Measurements from ENCODE around the gene MALRD1.

DNA sequence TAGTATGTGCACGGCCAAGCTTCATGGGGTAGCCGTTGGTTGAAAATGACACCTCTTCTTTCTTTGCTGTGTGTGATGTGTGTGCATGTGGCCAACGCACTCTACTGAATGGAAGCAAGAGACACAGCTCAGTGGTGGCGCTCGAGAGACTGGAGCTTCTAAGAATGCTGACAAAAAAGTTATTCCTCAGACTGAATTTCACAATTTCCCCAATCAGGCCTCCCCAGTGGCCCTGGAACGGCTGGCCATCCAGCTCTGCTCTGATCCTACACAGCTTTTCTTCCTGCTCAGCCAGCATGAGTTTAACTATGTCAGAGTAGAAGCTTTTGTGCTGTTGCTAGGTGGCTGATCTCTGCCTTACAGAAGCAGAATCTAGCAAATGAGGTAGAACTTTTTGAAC is 581.0 kb downstream of the MALRD1 start:
- TF ChIP-seq, protein P1, sequence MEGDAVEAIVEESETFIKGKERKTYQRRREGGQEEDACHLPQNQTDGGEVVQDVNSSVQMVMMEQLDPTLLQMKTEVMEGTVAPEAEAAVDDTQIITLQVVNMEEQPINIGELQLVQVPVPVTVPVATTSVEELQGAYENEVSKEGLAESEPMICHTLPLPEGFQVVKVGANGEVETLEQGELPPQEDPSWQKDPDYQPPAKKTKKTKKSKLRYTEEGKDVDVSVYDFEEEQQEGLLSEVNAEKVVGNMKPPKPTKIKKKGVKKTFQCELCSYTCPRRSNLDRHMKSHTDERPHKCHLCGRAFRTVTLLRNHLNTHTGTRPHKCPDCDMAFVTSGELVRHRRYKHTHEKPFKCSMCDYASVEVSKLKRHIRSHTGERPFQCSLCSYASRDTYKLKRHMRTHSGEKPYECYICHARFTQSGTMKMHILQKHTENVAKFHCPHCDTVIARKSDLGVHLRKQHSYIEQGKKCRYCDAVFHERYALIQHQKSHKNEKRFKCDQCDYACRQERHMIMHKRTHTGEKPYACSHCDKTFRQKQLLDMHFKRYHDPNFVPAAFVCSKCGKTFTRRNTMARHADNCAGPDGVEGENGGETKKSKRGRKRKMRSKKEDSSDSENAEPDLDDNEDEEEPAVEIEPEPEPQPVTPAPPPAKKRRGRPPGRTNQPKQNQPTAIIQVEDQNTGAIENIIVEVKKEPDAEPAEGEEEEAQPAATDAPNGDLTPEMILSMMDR (IDR thresholded peaks at IDR 0.05): no peak
- no peak for TF ChIP-seq EP300 (IDR thresholded peaks at IDR 0.05)
- no peak for TF ChIP-seq POLR2AphosphoS5 (IDR thresholded peaks at IDR 0.05)
